Measurements from ENCODE around the gene EFNA1. TPM values are rescaled to one million over a fixed set of nuclear protein-coding genes. Genes with fewer than 3 reads are reported as not detected.

The EFNA1 gene
- total RNA-seq, 1 experiment from 2014 or later, result not detected

DNA sequence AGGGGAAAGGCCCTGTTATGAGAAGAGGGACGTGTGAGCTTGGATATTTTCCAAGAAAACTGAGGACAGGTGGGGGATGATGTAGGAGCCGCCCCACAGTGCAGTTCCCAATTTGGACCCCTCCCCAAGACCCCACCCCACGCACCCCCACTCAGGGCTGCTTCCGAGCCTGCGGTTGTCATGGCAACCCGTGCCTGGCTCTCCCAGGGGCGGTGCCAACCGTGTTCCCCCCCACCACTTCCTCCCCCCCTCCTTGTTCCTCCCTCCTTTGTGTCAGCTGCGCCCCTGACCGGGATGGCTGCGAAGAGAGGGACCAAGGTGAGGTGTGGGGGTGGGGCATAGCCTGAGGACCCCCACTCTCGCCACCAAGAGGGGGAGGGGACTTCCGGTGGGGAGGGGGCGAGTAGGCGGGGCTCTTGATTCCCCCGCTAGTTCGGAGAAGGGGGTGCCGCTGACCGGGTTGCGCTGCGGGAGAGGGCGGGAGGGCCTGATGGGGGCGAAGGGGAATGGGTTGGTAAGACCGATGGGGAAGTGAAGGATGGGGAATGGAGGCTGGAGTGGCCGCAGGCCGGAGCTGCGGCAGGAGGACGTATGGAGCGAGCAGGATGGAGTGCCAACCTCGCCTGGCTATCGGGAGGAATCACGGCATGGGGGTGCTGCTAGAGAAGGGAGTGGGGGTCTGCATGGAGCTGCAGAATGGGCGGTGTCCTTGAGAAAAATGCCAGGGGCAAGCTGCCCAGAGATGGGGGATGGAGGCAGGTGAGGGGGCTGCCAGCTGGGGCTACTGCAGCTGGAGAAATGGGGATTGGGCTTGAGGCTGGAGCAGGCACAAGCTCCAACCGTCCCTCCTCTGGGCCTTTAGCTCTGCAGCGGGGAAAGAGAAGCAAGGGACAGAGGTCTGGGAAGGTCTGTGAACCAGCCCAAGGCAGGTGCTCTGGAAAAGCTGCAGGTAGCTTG, 46.9 kb downstream of the EFNA1 start:
- Histone ChIP-seq H3K27me3 (ENCODE audit: low read length) (no peaks in the 10 kb centered on the region), H3K4me2 (ENCODE audit: low read depth, low read length, poor library complexity, severe bottlenecking) (peak overlapping the region; percentile 97), H3K79me2 (ENCODE audit: low read length) (peaks cover 24% of the 10 kb centered on the region), H4K20me1 (ENCODE audit: insufficient read depth, low read depth, low read length) (no peaks in the 10 kb centered on the region), H3K4me3 (ENCODE audit: low read length) (peak overlapping the region; percentile 77), H3K27ac (ENCODE audit: low read length) (peak overlapping the region; percentile 85), H3K9ac (ENCODE audit: low read length) (peak overlapping the region; percentile 95), H3K9me2 (replicated peaks; ENCODE audit: insufficient read depth, low read length) (no peaks in the 10 kb centered on the region), H3K9me3 (ENCODE audit: low read length) (no peaks in the 10 kb centered on the region), H3K4me1 (ENCODE audit: low read length) (peaks cover 48% of the 10 kb centered on the region), H2AFZ (ENCODE audit: low read length) (peak overlapping the region; percentile 22; the same call in 1 of the 2 replicates), H3K36me3 (ENCODE audit: insufficient read depth, low read length) (peaks cover 19% of the 10 kb centered on the region; the same call in 1 of the 2 replicates)
- DNase-seq, result peak; percentile 83

DNA sequence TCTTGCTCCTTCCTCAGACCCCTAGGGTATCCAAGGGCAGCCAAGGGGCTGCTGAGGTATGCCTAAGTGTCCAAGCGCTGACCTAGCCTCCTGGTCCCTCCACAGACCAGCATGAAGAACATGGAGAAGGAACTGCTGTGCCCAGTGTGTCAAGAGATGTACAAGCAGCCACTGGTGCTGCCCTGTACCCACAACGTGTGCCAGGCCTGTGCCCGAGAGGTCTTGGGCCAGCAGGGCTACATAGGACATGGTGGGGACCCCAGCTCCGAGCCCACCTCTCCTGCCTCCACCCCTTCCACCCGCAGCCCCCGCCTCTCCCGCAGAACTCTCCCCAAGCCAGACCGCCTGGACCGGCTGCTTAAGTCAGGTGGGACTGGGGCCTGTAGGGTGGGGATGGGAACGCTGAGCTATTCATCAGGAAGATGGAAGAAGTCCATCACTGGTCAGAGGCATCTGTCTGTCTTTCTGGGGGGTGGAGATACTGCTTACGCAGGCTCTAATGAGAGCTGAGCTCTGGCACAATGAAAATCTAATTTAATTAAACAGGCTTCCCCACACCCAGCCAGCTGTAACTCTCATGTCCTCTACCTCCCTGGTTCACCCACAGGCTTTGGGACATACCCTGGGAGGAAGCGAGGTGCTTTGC, 47.7 kb downstream of the EFNA1 start:
- no peaks in the 10 kb centered on the region for H4K20me1 ChIP-seq (ENCODE audit: insufficient read depth, low read depth, low read length)
- peak overlapping the region; percentile 77; the same call in 1 of the 2 replicates for H3K4me3 ChIP-seq (ENCODE audit: low read length)
- H3K79me2 ChIP-seq (ENCODE audit: low read length), result peaks cover 24% of the 10 kb centered on the region
- peak overlapping the region; percentile 95 for H3K9ac ChIP-seq (ENCODE audit: low read length)
- no peaks in the 10 kb centered on the region for H3K9me3 ChIP-seq (ENCODE audit: low read length)
- H3K27me3 ChIP-seq (ENCODE audit: low read length), result no peaks in the 10 kb centered on the region
- H3K4me1 ChIP-seq (ENCODE audit: low read length), result peaks cover 48% of the 10 kb centered on the region
- peaks cover 18% of the 10 kb centered on the region for H3K36me3 ChIP-seq (ENCODE audit: insufficient read depth, low read length)
- H3K27ac ChIP-seq (ENCODE audit: low read length), result 0 out of 2 replicates have a peak overlapping the region, but pooled peaks have one; percentile 85
- H3K4me2 ChIP-seq (ENCODE audit: low read depth, low read length, poor library complexity, severe bottlenecking), result peak overlapping the region; percentile 97
- H3K9me2 ChIP-seq (replicated peaks; ENCODE audit: insufficient read depth, low read length), result no peaks in the 10 kb centered on the region
- peak; percentile 51 for DNase-seq
- H2AFZ ChIP-seq (ENCODE audit: low read length), result no peak overlapping the region

DNA sequence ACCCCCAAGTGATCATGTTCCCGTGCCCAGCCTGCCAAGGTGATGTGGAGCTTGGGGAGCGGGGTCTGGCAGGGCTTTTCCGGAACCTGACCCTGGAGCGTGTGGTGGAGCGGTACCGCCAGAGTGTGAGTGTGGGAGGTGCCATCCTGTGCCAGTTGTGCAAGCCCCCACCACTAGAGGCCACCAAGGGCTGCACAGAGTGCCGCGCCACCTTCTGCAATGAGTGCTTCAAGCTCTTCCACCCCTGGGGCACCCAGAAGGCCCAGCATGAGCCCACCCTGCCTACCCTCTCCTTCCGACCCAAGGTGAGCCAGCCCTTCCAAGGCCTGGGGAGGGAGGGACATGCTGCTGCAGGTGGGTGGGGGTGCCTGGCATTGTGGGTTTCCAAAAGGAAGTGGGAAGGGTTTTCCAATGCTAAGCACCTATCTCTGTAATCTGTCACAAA, 48.3 kb downstream of the EFNA1 start:
- Histone ChIP-seq H2AFZ (ENCODE audit: low read length) (no peak overlapping the region), H3K9me3 (ENCODE audit: low read length) (no peaks in the 10 kb centered on the region), H4K20me1 (ENCODE audit: insufficient read depth, low read depth, low read length) (no peaks in the 10 kb centered on the region), H3K36me3 (ENCODE audit: insufficient read depth, low read length) (peaks cover 16% of the 10 kb centered on the region), H3K4me3 (ENCODE audit: low read length) (no peak overlapping the region; the same call in 1 of the 2 replicates), H3K4me1 (ENCODE audit: low read length) (peaks cover 48% of the 10 kb centered on the region), H3K79me2 (ENCODE audit: low read length) (peaks cover 24% of the 10 kb centered on the region), H3K27ac (ENCODE audit: low read length) (peak overlapping the region; percentile 59), H3K9ac (ENCODE audit: low read length) (peak overlapping the region; percentile 14), H3K9me2 (replicated peaks; ENCODE audit: insufficient read depth, low read length) (no peaks in the 10 kb centered on the region), H3K4me2 (ENCODE audit: low read depth, low read length, poor library complexity, severe bottlenecking) (peak overlapping the region; percentile 97), H3K27me3 (ENCODE audit: low read length) (no peaks in the 10 kb centered on the region)
- peak; percentile 80 for DNase-seq

DNA sequence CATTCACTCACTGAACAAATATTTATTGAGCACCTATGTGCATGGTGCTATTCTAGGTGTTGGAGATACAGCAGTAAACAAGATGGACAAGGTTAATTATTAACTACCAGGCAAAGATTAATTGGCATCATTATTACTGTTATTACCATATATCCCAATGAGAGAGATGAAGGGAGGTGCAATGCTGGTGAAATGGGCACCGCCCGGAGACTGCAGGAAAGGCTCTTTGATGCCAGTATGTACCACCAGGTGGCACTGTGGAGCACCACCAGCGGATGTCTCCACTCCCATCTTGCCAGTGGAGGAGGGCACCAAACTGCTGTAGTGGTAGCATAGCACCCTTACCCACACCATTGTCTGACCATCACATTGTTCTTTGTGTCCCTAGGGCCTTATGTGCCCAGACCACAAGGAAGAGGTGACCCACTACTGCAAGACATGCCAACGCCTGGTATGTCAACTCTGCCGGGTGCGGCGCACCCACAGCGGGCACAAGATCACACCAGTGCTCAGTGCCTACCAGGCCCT, 48.9 kb downstream of the EFNA1 start:
- H4K20me1 ChIP-seq (ENCODE audit: insufficient read depth, low read depth, low read length), result no peaks in the 10 kb centered on the region
- H3K79me2 ChIP-seq (ENCODE audit: low read length), result peaks cover 20% of the 10 kb centered on the region
- H3K27ac ChIP-seq (ENCODE audit: low read length), result peak overlapping the region; percentile 59; the same call in 1 of the 2 replicates
- no peak overlapping the region for H3K4me3 ChIP-seq (ENCODE audit: low read length)
- no peaks in the 10 kb centered on the region for H3K27me3 ChIP-seq (ENCODE audit: low read length)
- DNase-seq, result peak; percentile 95
- H3K9me2 ChIP-seq (replicated peaks; ENCODE audit: insufficient read depth, low read length), result no peaks in the 10 kb centered on the region
- H3K9ac ChIP-seq (ENCODE audit: low read length), result peak overlapping the region; percentile 37; the same call in 1 of the 2 replicates
- H3K4me2 ChIP-seq (ENCODE audit: low read depth, low read length, poor library complexity, severe bottlenecking), result no peak overlapping the region
- H3K9me3 ChIP-seq (ENCODE audit: low read length), result no peaks in the 10 kb centered on the region
- no peak overlapping the region for H2AFZ ChIP-seq (ENCODE audit: low read length)
- H3K36me3 ChIP-seq (ENCODE audit: insufficient read depth, low read length), result peaks cover 20% of the 10 kb centered on the region
- H3K4me1 ChIP-seq (ENCODE audit: low read length), result peaks cover 45% of the 10 kb centered on the region

DNA sequence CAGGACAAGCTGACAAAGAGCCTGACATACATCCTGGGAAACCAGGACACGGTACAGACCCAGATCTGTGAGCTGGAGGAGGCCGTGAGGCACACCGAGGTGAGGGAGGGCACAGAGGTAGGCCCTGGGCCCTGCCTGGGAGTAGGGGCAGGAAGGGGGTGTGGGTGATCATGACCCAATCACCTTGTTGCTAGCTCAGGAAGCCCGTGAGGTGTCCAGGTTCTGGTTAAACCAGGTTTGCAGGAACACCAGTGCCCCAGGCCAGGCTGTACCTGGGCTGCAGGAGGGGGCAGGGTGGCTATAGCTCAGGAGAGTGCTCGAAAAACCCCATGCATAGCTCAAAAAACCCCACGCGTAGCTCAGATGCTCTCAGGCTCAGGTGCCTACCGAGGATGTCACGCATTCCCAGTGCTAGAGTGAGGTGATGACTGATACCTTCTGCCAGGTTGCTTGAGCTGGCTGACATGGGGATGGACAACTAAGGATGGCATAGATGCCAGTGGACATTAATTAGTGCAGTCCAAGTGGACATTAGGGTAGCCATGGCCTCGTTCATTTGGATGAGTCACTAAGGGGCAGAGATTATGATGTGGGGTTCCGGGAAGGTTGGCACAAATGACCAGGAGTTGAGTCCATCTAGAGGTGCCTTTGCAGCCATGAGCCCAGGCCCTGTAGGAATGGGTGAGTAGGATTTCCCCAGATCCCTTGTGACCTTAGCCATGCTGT, 49.7 kb downstream of the EFNA1 start:
- Histone ChIP-seq H3K79me2 (ENCODE audit: low read length) (peaks cover 13% of the 10 kb centered on the region), H4K20me1 (ENCODE audit: insufficient read depth, low read depth, low read length) (no peaks in the 10 kb centered on the region), H3K9ac (ENCODE audit: low read length) (peak overlapping the region; percentile 37), H3K27me3 (ENCODE audit: low read length) (no peaks in the 10 kb centered on the region), H3K4me1 (ENCODE audit: low read length) (peaks cover 37% of the 10 kb centered on the region), H3K27ac (ENCODE audit: low read length) (no peak overlapping the region), H3K4me2 (ENCODE audit: low read depth, low read length, poor library complexity, severe bottlenecking) (no peak overlapping the region), H3K9me2 (replicated peaks; ENCODE audit: insufficient read depth, low read length) (no peaks in the 10 kb centered on the region), H3K9me3 (ENCODE audit: low read length) (no peaks in the 10 kb centered on the region), H3K4me3 (ENCODE audit: low read length) (no peak overlapping the region), H3K36me3 (ENCODE audit: insufficient read depth, low read length) (peaks cover 21% of the 10 kb centered on the region), H2AFZ (ENCODE audit: low read length) (no peak overlapping the region)
- DNase-seq, result peak; percentile 39

DNA sequence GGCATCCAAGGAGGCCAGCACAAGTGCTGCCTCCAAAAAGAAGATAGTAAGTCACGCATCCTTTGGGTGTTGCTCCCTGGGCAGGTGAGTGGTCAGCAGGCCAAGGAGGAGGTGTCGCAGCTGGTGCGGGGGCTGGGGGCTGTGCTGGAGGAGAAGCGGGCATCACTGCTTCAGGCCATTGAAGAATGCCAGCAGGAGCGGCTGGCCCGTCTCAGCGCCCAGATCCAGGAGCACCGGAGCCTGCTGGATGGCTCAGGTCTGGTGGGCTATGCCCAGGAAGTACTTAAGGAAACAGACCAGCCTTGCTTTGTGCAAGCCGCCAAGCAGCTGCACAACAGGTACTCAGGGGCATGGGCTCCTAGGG, 50.2 kb downstream of the EFNA1 start:
- Histone ChIP-seq H3K4me1 (ENCODE audit: low read length) (peaks cover 36% of the 10 kb centered on the region), H3K27me3 (ENCODE audit: low read length) (no peaks in the 10 kb centered on the region), H4K20me1 (ENCODE audit: insufficient read depth, low read depth, low read length) (no peaks in the 10 kb centered on the region), H3K4me3 (ENCODE audit: low read length) (no peak overlapping the region), H3K9ac (ENCODE audit: low read length) (no peak overlapping the region), H2AFZ (ENCODE audit: low read length) (no peak overlapping the region), H3K79me2 (ENCODE audit: low read length) (peaks cover 7% of the 10 kb centered on the region), H3K27ac (ENCODE audit: low read length) (no peak overlapping the region), H3K36me3 (ENCODE audit: insufficient read depth, low read length) (peaks cover 21% of the 10 kb centered on the region), H3K9me3 (ENCODE audit: low read length) (no peaks in the 10 kb centered on the region), H3K9me2 (replicated peaks; ENCODE audit: insufficient read depth, low read length) (no peaks in the 10 kb centered on the region), H3K4me2 (ENCODE audit: low read depth, low read length, poor library complexity, severe bottlenecking) (no peak overlapping the region)
- no peak for DNase-seq

DNA sequence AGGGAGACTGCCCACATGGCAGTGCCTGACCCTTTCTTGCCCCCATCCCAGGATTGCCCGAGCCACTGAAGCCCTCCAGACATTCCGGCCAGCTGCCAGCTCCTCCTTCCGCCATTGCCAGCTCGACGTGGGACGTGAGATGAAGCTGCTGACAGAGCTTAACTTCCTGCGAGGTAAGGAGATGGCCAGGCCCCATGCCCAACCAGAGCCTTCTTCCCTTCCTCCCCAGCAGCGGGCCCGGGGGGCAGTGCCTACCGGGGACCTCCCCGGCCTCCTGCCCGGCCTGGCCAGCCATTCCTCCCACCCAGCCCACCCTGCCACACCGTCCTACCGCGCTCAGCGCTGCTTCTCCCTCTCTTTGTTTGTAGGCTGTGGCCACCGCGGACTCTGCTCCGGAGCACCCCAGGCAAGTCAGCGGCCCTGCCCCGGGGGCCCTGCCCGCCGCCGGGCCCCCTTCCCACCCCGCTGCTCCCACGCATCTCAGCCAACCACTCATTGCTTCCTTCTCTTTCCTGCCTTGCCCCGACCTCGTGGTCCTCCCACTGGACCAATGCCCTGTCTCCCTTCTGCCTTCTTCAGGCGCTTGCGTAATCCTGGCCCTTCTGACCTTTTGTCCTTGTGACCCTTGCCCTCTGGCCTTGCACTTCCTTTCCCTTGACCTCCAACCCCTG, 50.9 kb downstream of the EFNA1 start:
- no peak overlapping the region for H3K27ac ChIP-seq (ENCODE audit: low read length)
- H3K9ac ChIP-seq (ENCODE audit: low read length), result no peak overlapping the region
- H3K27me3 ChIP-seq (ENCODE audit: low read length), result no peaks in the 10 kb centered on the region
- no peak overlapping the region for H3K4me3 ChIP-seq (ENCODE audit: low read length)
- H3K4me1 ChIP-seq (ENCODE audit: low read length), result peaks cover 38% of the 10 kb centered on the region
- no peaks in the 10 kb centered on the region for H3K9me2 ChIP-seq (replicated peaks; ENCODE audit: insufficient read depth, low read length)
- no peaks in the 10 kb centered on the region for H3K9me3 ChIP-seq (ENCODE audit: low read length)
- peaks cover 6% of the 10 kb centered on the region; the same call in 1 of the 2 replicates for H3K79me2 ChIP-seq (ENCODE audit: low read length)
- H4K20me1 ChIP-seq (ENCODE audit: insufficient read depth, low read depth, low read length), result no peaks in the 10 kb centered on the region
- no peak overlapping the region for H3K4me2 ChIP-seq (ENCODE audit: low read depth, low read length, poor library complexity, severe bottlenecking)
- H2AFZ ChIP-seq (ENCODE audit: low read length), result no peak overlapping the region
- peaks cover 21% of the 10 kb centered on the region for H3K36me3 ChIP-seq (ENCODE audit: insufficient read depth, low read length)
- DNase-seq, result peak; percentile 14
